Raji (cell line): ENCODE measurements around the gene TSHZ2.

Experiments
- POLR2A ChIP-seq: IDR thresholded peaks from 2 replicates; pipeline ENCODE4 v1.6.1; 2011; ENCODE audit warnings: low read depth, low read length, control low read depth; ENCODE audit not compliant: insufficient read depth

TSHZ2 gene

GRCh38 chr20:53208110-53208832 is 236.1 kb downstream of the TSHZ2 start:
- no peak for TF ChIP-seq POLR2A

DNA sequence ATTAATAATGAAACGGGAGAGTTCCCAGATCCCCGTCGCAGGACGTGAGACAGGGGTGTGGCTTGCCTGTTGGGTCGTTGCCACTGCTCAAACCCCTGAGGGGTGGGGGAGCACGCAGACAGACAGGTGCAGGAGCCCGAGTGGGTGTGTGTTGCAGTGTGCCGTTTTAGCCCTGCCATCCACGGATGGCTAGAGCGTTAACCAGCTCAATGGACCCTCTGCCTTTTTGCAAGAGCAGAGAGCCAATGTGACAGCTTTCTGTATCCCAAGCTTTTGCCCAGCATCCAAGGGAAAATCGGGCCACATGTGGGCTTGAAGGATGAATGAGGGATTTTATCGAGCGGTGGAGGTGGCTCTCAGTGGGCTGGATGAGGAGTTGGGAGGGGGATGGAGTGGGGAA is 237.9 kb downstream of the TSHZ2 start:
- no peak for TF ChIP-seq POLR2A

DNA sequence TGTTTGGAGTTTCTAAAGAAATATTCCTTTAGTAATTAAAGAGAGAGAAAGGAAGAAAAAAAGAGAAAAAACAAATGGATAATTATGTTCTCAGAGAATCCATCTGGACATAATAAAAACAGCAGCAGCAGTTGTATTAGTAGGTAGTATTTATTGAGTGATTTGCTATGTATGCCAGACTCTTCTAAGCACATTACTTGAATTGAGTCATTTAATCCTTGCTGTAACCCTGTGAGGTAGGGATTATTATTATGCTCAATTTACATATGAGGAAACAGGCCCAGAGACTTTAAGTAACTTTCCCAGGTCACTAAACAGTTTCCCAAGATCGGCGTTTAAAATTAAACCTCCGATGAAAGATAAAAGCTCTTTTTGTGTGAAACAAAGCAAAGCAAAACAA is 238.8 kb downstream of the TSHZ2 start:
- no peak for TF ChIP-seq POLR2A

- no peak for TF ChIP-seq POLR2A
These were observed 239.9 kb downstream of the TSHZ2 start for GRCh38 chr20:53212018-53212417.

GRCh38 chr20:53214392-53214791 is 242.2 kb downstream of the TSHZ2 start:
- no peak for TF ChIP-seq POLR2A

GRCh38 chr20:53215166-53215565 is 243.0 kb downstream of the TSHZ2 start:
- TF ChIP-seq POLR2A, result no peak

DNA sequence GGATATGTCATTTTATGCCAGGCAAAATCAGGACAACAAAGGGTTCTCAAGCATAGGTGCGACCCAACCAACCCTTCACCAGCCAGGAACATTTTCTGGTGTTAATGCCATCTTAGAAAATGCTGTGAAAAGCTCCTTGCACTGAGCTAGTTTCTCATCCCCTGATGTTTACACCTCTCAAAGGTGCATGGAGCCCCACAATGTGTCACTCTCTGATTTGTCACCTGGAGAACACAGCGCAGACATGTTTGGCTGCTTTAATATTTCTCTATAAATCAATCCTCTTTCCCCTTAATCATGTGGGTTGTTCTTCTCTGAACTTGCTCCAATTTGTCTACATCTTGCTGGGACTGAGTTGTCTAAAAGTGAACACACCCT is 244.3 kb downstream of the TSHZ2 start:
- TF ChIP-seq POLR2A, result no peak

GRCh38 chr20:53216856-53217576 is 244.9 kb downstream of the TSHZ2 start:
- no peak for TF ChIP-seq POLR2A

GRCh38 chr20:53220482-53221307 is 248.5 kb downstream of the TSHZ2 start:
- no peak for TF ChIP-seq POLR2A

DNA sequence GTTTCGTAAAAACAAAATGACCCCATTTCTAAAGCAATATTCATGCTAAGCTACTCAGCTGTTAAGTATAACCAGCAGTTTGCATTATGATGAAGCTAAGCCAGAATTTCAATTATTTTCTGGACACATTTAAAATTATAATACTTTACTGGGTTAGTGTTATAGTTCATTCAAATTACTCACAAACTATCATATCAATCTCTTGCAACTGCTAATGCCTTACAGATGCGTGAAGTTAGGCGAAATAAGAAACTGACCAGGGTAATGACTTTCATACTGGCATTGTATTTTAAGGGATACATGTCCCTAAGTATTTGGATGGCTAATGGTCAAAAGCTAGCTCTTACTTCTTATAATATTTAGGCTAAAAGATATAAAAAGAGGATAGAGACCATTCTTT is 249.6 kb downstream of the TSHZ2 start:
- TF ChIP-seq POLR2A, result no peak

- no peak for TF ChIP-seq POLR2A
These were observed 250.3 kb downstream of the TSHZ2 start for GRCh38 chr20:53222416-53222815.

GRCh38 chr20:53222932-53223331 is 250.8 kb downstream of the TSHZ2 start:
- no peak for TF ChIP-seq POLR2A

- TF ChIP-seq POLR2A, result no peak
These were observed 251.5 kb downstream of the TSHZ2 start for GRCh38 chr20:53223626-53224172.

DNA sequence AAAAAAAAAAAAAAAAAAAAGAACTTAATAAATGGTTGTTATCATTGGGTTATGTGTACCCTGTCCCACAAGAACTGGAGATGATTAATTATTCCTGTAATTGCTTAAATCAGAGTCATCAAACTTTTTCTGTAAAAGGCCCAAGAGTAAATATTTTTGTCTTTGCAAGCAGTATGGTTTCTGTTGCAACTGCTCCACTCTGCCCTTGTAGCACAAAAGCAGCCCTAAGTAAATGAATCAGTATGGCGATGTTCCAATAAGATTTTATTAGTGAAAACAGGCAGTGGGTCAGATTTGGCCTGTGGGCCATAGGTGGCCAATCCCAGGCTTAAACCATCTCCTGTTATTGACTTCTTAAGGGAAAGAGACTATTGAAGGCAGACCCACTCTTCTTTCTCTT is 252.7 kb downstream of the TSHZ2 start:
- no peak for TF ChIP-seq POLR2A

DNA sequence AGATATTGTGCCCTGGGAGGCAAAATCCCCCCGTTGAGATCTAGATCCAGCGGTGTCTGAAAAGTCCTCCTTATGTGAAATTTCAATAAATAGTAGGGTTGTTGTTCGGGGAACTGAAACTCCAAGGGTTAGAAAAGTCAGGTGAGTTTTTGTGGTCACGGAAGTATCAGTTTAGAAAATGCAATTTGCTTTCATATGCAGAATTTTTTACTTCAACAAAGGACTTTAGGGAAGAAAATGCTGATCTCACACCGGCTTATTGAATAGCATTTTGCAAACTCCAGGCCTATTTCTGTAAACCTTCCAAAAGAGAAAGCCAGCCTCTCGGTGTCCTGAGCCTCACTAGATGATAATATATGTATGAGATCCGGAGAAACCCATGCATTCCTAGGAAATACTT is 254.7 kb downstream of the TSHZ2 start:
- TF ChIP-seq POLR2A, result no peak
